HG03469 (cell line): ENCODE data around the gene BIRC5.

Source experiments
- ATAC-seq: cut with Tn5 transposase; IDR thresholded peaks from one replicate; pipeline ENCODE4 v1.9.1; 2021; ENCODE audit warnings: mild to moderate bottlenecking, moderate library complexity, moderate number of reproducible peaks; ENCODE audit not compliant: unreplicated experiment

BIRC5 gene

GRCh38 chr17:78183916-78184315 lies 30.1 kb upstream of the BIRC5 start:
- ATAC-seq: no peak

- no peak for ATAC-seq
Observed at GRCh38 chr17:78184351-78184750, 29.7 kb upstream of the BIRC5 start.

- no peak for ATAC-seq
Observed at GRCh38 chr17:78184868-78185267, 29.2 kb upstream of the BIRC5 start.

- ATAC-seq: no peak
Observed at GRCh38 chr17:78185981-78186691, 27.9 kb upstream of the BIRC5 start.

- peak; percentile 61 for ATAC-seq
Observed at GRCh38 chr17:78186692-78187595, 27.1 kb upstream of the BIRC5 start, which contains the start of the genes AFMID and TK1. Gene AFMID (plus strand): TSS chr17:78187362. CDS start chr17:78187371, 9 bp downstream. Gene TK1 (minus strand): TSS chr17:78187052. CDS start chr17:78186994, 58 bp downstream.

- no peak for ATAC-seq
Observed at GRCh38 chr17:78196716-78197115, 17.3 kb upstream of the BIRC5 start.

GRCh38 chr17:78197147-78197832 lies 16.8 kb upstream of the BIRC5 start:
- ATAC-seq: no peak

GRCh38 chr17:78200451-78200850 lies 13.6 kb upstream of the BIRC5 start:
- no peak for ATAC-seq

- no peak for ATAC-seq
Observed at GRCh38 chr17:78202666-78203065, 11.4 kb upstream of the BIRC5 start.

- ATAC-seq: no peak
Observed at GRCh38 chr17:78204387-78205123, 9.5 kb upstream of the BIRC5 start.

GRCh38 chr17:78205124-78205775 lies 8.8 kb upstream of the BIRC5 start:
- ATAC-seq: no peak

- ATAC-seq: no peak
Observed at GRCh38 chr17:78206298-78206697, 7.8 kb upstream of the BIRC5 start.

- no peak for ATAC-seq
Observed at GRCh38 chr17:78208486-78208885, 5.6 kb upstream of the BIRC5 start.

GRCh38 chr17:78210111-78210510 lies 3.9 kb upstream of the BIRC5 start:
- ATAC-seq: no peak

GRCh38 chr17:78211032-78211431 lies 3.0 kb upstream of the BIRC5 start:
- ATAC-seq: no peak

GRCh38 chr17:78214706-78215061 lies 631 bp downstream of the BIRC5 start:
- no peak for ATAC-seq

GRCh38 chr17:78219396-78220150 lies 5.5 kb downstream of the BIRC5 start:
- no peak for ATAC-seq

- no peak for ATAC-seq
Observed at GRCh38 chr17:78223061-78223460, 9.0 kb downstream of the BIRC5 start.

- ATAC-seq: no peak
Observed at GRCh38 chr17:78223765-78224164, 9.7 kb downstream of the BIRC5 start.
